ENCODE results near the gene ACCS.

Gene ACCS

GRCh38 chr11:44094260-44094868, 28.3 kb downstream of the ACCS start:
- DNase-seq, result peak; percentile 77

- peak; percentile 84 for DNase-seq
Observed at GRCh38 chr11:44095506-44096359, 29.7 kb downstream of the ACCS start, which contains the start of gene EXT2. TSS of gene EXT2 (plus strand) at chr11:44095678. CDS start at chr11:44107713, 12,035 bp downstream.

- no peak for DNase-seq
Observed at GRCh38 chr11:44096360-44097185, 30.5 kb downstream of the ACCS start.

- DNase-seq, result no peak
Observed at GRCh38 chr11:44097821-44098220, 31.8 kb downstream of the ACCS start.

- DNase-seq, result no peak
Observed at GRCh38 chr11:44101098-44101497, 35.0 kb downstream of the ACCS start.

GRCh38 chr11:44104481-44105294, 38.6 kb downstream of the ACCS start:
- DNase-seq, result no peak

GRCh38 chr11:44108260-44108659, 42.2 kb downstream of the ACCS start:
- DNase-seq, result no peak

GRCh38 chr11:44110231-44110679, 44.2 kb downstream of the ACCS start:
- DNase-seq, result peak; percentile 21

- DNase-seq, result peak; percentile 10
Observed at GRCh38 chr11:44112091-44112821, 46.2 kb downstream of the ACCS start.

- DNase-seq, result no peak
Observed at GRCh38 chr11:44113018-44113417, 46.9 kb downstream of the ACCS start.

- no peak for DNase-seq
Observed at GRCh38 chr11:44113572-44113971, 47.5 kb downstream of the ACCS start.

- no peak for DNase-seq
Observed at GRCh38 chr11:44116234-44116830, 50.3 kb downstream of the ACCS start.

GRCh38 chr11:44120169-44120568, 54.1 kb downstream of the ACCS start:
- DNase-seq, result no peak

GRCh38 chr11:44125598-44125997, 59.5 kb downstream of the ACCS start:
- DNase-seq, result no peak

GRCh38 chr11:44126304-44126703, 60.2 kb downstream of the ACCS start:
- DNase-seq, result no peak

- DNase-seq, result no peak
Observed at GRCh38 chr11:44127130-44127529, 61.1 kb downstream of the ACCS start.

GRCh38 chr11:44128729-44129128, 62.7 kb downstream of the ACCS start:
- DNase-seq, result no peak

- no peak for DNase-seq
Observed at GRCh38 chr11:44130751-44131150, 64.7 kb downstream of the ACCS start.

- DNase-seq, result peak; percentile 6
Observed at GRCh38 chr11:44133335-44133946, 67.4 kb downstream of the ACCS start.

Data from NCI-H1092 treated with DMSO at 0.1 percent for 48 hours (cell line).